Activated CD8-positive, alpha-beta memory T cell treated with anti-CD3 and anti-CD28 coated beads, Interleukin-2, amount 10 ng/mL, durations not matched to agents 7 days and 5 days (primary cell): ENCODE data around the gene ADAM15. TPM values are rescaled to one million over a fixed set of nuclear protein-coding genes. Genes with fewer than 3 reads are reported as not detected.

Experiments
- ATAC-seq: fragments of 150-1000 bp; cut with Tn5 transposase; one replicate; pipeline ENCODE4 v1.10.0; 2021; ENCODE audit warnings: moderate library complexity
- CTCF ChIA-PET: fragments of 350-600 bp; sonication (Branson Sonifier 250); formaldehyde crosslinking; loops from one replicate; lab custom pipeline; 2021; ENCODE audit warnings: antibody characterized with exemption; lab: Charles Lee
- DNase-seq: peaks from one replicate; pipeline ENCODE4 v3.0.0-alpha.2; 2020
- H3K27ac Mint-ChIP-seq: one replicate; pipeline ENCODE4 v1.8.0; 2021; ENCODE audit warnings: mild to moderate bottlenecking, mixed read lengths
- H3K27me3 Mint-ChIP-seq: one replicate; pipeline ENCODE4 v1.8.0; 2021; ENCODE audit warnings: mixed read lengths
- H3K36me3 Mint-ChIP-seq: one replicate; pipeline ENCODE4 v1.8.0; 2021; ENCODE audit warnings: mild to moderate bottlenecking, mixed read lengths
- H3K4me1 Mint-ChIP-seq: one replicate; pipeline ENCODE4 v1.8.0; 2021; ENCODE audit warnings: mixed read lengths
- H3K4me3 Mint-ChIP-seq: one replicate; pipeline ENCODE4 v1.8.0; 2021; ENCODE audit warnings: mild to moderate bottlenecking, moderate library complexity, mixed read lengths
- H3K9me3 Mint-ChIP-seq: one replicate; pipeline ENCODE4 v1.8.0; 2022; ENCODE audit warnings: low read depth, mixed read lengths
- total RNA-seq, 2 experiments: library from RNA; stranded (reverse); gene quantifications; one replicate each; pipeline ENCODE4 v1.2.3, GENCODE V29; 2021

The ADAM15 gene, protein sequence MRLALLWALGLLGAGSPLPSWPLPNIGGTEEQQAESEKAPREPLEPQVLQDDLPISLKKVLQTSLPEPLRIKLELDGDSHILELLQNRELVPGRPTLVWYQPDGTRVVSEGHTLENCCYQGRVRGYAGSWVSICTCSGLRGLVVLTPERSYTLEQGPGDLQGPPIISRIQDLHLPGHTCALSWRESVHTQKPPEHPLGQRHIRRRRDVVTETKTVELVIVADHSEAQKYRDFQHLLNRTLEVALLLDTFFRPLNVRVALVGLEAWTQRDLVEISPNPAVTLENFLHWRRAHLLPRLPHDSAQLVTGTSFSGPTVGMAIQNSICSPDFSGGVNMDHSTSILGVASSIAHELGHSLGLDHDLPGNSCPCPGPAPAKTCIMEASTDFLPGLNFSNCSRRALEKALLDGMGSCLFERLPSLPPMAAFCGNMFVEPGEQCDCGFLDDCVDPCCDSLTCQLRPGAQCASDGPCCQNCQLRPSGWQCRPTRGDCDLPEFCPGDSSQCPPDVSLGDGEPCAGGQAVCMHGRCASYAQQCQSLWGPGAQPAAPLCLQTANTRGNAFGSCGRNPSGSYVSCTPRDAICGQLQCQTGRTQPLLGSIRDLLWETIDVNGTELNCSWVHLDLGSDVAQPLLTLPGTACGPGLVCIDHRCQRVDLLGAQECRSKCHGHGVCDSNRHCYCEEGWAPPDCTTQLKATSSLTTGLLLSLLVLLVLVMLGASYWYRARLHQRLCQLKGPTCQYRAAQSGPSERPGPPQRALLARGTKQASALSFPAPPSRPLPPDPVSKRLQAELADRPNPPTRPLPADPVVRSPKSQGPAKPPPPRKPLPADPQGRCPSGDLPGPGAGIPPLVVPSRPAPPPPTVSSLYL
- total RNA-seq: 10 to 100 TPM; 41.7 to 47.5 TPM

- peaks cover 28% of the 10 kb centered on the region for H3K4me1 Mint-ChIP-seq
- H3K27me3 Mint-ChIP-seq: no peaks in the 10 kb centered on the region
- no peaks in the 10 kb centered on the region for H3K36me3 Mint-ChIP-seq
- CTCF ChIA-PET: interaction anchor here (0.6 to 25.7 kb wide), 39 partner anchors 5 to 665 kb away, joined by 3 to 328 read pairs (median 4); partner anchors contain the start of genes ADAM15, CKS1B, EFNA3 and EFNA4
- ATAC-seq (peak; percentile 90), DNase-seq (peak; percentile 83)
- no peaks in the 10 kb centered on the region for H3K9me3 Mint-ChIP-seq
- H3K4me3 Mint-ChIP-seq: peak within 1 kb of the TSS; percentile 79
- peak within 1 kb of the TSS; percentile 78 for H3K27ac Mint-ChIP-seq
Measured at GRCh38 chr1:155050560-155051341, at the start of gene ADAM15. Gene ADAM15, plus strand, starts transcription at chr1:155051316. Its CDS starts 71 bp downstream, at chr1:155051387.

DNA sequence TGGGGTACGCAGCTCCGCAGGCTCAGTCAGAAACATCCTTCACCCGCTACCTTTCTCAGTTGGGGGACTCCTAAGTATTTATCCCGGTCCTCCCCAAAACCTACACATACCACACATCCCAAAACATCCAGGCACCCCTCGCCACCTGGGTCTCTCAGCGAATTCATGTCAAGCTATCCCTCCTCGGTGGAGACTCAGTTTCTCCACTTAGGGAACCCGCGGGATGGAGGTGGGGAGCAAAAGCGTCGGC lies 49.8 kb upstream of the ADAM15 start:
- CTCF ChIA-PET: interaction anchor here (0.6 to 13.5 kb wide), 9 partner anchors 14 to 85 kb away, joined by 3 to 212 read pairs (median 4); partner anchors contain the start of genes ADAM15, EFNA4, FLAD1 and PMVK
- ATAC-seq (no peak), DNase-seq (no peak)
- no peaks in the 10 kb centered on the region for H3K9me3 Mint-ChIP-seq
- H3K27ac Mint-ChIP-seq: peak overlapping the region; percentile 97
- peaks cover 52% of the 10 kb centered on the region for H3K4me1 Mint-ChIP-seq
- peaks cover 3% of the 10 kb centered on the region for H3K36me3 Mint-ChIP-seq
- no peaks in the 10 kb centered on the region for H3K27me3 Mint-ChIP-seq
- peak overlapping the region; percentile 98 for H3K4me3 Mint-ChIP-seq

DNA sequence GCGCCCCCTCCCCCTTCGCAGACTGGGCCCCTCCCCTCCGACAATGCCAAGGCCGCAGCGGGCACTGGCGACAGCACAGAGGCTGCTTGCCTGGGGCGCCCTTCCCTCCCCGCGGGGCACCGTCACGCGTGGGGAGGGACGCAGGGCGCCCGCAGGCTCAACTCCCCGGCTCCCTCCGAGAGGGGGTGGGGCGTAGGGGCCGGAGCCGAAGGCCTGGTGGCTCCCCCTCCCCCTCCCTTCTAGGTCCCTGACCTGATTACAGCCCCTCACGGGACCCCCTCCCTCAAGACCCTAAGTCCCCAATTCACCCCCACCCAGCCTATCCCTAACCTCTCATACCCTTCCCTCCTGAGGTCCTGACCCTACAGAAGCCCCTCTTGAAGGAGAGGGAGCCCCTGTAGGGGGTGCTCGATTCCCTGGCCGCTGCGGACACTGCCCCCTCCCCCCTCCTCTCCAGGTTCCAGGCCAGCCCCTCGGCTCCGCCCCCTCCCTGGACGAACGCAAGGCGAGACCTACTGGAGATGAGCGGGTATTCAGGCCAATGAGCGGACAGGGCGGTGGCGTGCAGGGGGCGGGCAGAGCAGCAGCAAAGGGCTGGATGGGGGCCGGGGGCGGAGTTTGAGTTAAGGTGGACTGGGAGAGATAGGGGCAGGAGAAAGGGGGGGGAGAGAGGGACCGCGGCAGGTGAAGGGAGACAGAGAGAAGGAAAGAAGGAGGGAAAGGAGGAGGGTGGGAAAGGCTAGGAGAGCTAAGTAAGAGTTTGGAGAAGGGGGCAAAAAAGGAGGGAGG lies 49.2 kb upstream of the ADAM15 start:
- ATAC-seq (peak; percentile 77), DNase-seq (peak; percentile 100)
- Mint-ChIP-seq H3K4me3 (peak overlapping the region; percentile 98), H3K9me3 (no peaks in the 10 kb centered on the region), H3K27me3 (no peaks in the 10 kb centered on the region), H3K27ac (peak overlapping the region; percentile 97), H3K36me3 (peaks cover 3% of the 10 kb centered on the region), H3K4me1 (peaks cover 57% of the 10 kb centered on the region)
- CTCF ChIA-PET: interaction anchor here (0.6 to 13.5 kb wide), 9 partner anchors 13 to 84 kb away, joined by 3 to 212 read pairs (median 4); partner anchors contain the start of genes ADAM15, EFNA4, FLAD1 and PMVK

DNA sequence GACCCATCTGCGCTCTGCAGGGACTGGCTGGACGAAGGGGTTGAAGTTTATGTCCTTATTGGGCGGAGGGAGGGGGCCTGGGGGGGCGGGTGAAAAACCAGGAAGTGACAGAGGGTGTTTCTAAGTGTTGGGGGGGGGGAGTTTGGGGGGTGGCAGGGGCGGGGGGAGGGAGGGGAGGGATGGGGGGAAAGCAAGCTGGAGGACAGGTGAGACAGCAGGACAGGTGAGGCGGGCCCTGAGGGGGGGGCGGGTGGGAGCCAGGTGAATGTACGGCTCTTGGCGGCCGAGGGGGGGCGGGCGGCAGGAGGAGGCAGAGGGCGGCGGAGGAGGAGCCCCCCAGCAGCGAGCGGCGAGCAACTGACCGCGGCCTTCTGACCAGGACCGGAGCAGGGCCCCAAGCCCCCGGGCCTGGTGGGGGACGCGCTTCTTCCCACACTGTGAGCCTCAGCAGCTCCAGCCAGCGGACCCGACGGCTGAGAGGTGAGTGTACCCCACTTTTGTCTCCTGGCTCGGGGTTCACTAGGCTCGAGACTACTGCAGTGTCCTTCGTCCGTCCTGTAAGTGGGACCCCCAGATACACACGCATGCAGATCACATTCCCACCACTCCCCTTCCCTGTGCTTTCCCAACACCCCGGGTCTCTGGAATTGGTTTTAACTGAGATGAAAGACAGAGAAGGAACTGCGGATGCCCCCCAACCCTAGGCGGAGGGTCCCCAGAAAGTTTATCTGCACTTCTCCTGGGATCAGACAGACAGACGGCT lies 48.5 kb upstream of the ADAM15 start, which contains the start of gene ZBTB7B:
ZBTB7B (plus strand) TSS at position 339 of the 763 bp plus-strand sequence. CDS start 11,859 bp downstream, outside the sequence.
- DNase-seq: no peak
- Mint-ChIP-seq H3K9me3 (no peaks in the 10 kb centered on the region), H3K4me3 (peak within 1 kb of the TSS; percentile 98), H3K36me3 (peaks cover 3% of the 10 kb centered on the region), H3K4me1 (peaks cover 58% of the 10 kb centered on the region), H3K27ac (peak within 1 kb of the TSS; percentile 97), H3K27me3 (no peaks in the 10 kb centered on the region)
- peak; percentile 1 for ATAC-seq
- CTCF ChIA-PET: interaction anchor here (2.3 to 13.5 kb wide), 3 partner anchors 12 to 82 kb away, joined by 9 to 212 read pairs (median 11); partner anchors contain the start of gene FLAD1

DNA sequence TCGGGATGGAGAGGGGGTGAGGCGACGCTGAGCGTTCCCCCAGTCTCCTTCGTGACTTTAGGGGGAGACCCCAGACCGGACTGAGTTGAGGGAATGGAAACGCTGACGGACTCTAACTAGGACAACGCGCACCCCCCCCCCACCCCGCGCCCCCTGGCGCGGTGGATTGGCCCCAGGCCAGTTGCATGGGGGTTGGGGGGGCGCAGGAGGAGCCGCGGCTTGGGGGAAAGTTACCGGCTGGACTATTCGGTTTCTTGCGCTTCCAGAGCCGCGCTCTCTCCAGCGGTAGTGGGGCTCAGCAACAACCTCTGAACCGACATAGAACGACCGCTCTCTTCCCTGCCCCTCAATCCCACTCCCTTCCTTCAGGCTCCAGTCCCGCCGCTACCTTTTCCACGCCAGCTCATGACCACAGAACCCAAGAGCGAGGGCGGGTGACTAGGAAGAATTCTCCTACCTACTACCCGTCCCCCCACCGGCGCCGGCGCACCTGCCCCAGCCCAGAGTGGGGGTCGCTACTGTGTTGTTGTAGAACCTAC lies 47.8 kb upstream of the ADAM15 start:
- peak overlapping the region; percentile 98 for H3K4me3 Mint-ChIP-seq
- H3K9me3 Mint-ChIP-seq: no peaks in the 10 kb centered on the region
- CTCF ChIA-PET: interaction anchor here (0.9 to 13.5 kb wide), 4 partner anchors 12 to 81 kb away, joined by 3 to 212 read pairs (median 10); partner anchors contain the start of gene FLAD1
- H3K4me1 Mint-ChIP-seq: peaks cover 54% of the 10 kb centered on the region
- DNase-seq (no peak), ATAC-seq (no peak)
- peaks cover 3% of the 10 kb centered on the region for H3K36me3 Mint-ChIP-seq
- H3K27me3 Mint-ChIP-seq: no peaks in the 10 kb centered on the region
- H3K27ac Mint-ChIP-seq: peak overlapping the region; percentile 93

GRCh38 chr1:155003766-155004351 lies 47.3 kb upstream of the ADAM15 start:
- CTCF ChIA-PET: interaction anchor here (0.8 to 13.5 kb wide), 6 partner anchors 11 to 60 kb away, joined by 3 to 212 read pairs (median 3); partner anchors contain the start of genes ADAM15, CKS1B and FLAD1
- DNase-seq (peak; percentile 66), ATAC-seq (no peak)
- Mint-ChIP-seq H3K36me3 (peaks cover 3% of the 10 kb centered on the region), H3K4me1 (peaks cover 51% of the 10 kb centered on the region), H3K4me3 (peak overlapping the region; percentile 98), H3K9me3 (no peaks in the 10 kb centered on the region), H3K27me3 (no peaks in the 10 kb centered on the region), H3K27ac (peak overlapping the region; percentile 93)

DNA sequence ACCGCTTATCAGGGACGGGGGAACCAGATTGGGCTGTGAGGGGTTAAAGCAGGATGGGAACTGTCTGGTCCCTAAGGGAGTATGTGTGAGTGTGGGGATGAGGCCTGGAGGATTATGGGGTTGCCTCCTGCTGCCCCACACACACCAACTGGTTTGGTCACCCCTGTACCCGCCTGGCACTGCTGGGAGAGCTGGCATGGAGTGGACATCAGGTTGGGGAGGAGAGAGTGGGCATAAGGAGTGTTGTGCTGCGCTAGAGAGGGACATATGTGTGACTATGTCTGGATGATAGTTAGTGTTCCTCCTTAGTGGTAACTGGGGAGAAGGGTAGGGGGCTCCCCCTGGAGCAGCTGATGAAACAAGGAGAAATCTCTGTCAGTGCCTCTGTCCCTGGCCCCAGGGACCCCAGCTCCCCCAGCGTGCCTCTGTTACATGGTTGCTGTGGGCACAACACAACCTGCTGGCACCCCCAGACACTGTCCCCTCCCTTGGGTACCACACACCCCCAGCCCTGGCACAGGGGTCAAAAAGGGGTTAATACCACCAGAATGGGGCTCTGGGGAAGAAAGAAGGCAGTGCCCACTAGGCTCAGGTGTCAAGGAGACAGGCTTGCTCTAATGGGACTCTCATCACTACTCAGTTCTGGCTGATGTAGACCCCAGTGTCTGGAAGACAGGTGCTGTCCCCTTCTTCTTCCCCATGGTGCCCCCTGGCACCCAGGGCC lies 46.6 kb upstream of the ADAM15 start:
- DNase-seq: no peak
- Mint-ChIP-seq H3K4me3 (peak overlapping the region; percentile 98), H3K36me3 (peaks cover 4% of the 10 kb centered on the region), H3K9me3 (no peaks in the 10 kb centered on the region), H3K27ac (peak overlapping the region; percentile 84), H3K4me1 (peaks cover 52% of the 10 kb centered on the region), H3K27me3 (no peaks in the 10 kb centered on the region)
- ATAC-seq: no peak
- CTCF ChIA-PET: interaction anchor here (0.8 to 13.5 kb wide), 6 partner anchors 11 to 61 kb away, joined by 3 to 212 read pairs (median 3); partner anchors contain the start of genes ADAM15, CKS1B and FLAD1

DNA sequence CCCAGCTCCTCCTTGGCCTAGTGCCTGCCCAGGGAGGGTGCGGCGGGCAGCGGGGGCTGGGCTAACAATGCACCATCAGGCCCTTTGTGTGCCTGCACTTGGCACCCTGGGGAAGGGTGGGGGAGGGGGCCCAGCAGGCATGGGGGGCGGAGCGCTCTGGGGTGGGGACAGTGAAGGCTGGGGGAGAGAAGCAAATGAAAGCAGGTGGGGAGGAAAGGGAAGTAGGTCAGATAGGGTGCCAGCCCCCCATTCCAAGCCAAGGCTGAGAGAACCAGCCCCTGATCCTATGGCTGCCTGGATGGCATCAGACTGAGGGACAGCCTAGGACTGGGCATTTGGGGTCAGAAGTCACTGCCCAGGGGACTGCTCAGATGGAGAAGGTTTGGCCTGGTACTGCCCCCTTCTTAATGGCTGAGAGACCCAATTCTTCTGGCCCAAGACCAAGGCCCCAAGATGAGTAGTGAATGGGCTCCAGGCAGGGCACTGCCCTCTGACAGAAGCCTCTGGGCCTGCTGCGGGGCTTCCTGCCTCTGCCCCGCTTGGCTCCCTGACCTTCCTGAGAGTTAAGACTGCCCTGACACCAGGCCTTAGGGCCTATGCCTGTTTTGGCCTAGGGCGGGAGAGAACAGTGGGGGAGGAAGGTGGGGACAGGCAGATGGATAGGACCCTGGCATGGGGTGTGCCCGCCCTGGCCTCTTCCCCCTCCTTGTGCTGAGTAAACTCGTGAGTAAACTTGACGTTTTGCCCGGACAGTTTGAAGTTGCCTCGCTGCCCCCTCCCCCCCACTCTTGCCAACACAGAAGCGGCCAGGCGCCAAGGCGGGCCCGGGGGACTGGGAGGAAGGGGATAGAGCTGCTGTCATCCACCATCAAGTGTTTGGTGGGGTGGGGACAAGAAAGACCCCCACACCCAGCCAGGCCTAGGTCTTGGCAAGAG lies 45.8 kb upstream of the ADAM15 start:
- H3K4me3 Mint-ChIP-seq: peak overlapping the region; percentile 32
- H3K9me3 Mint-ChIP-seq: no peaks in the 10 kb centered on the region
- peaks cover 7% of the 10 kb centered on the region for H3K36me3 Mint-ChIP-seq
- H3K4me1 Mint-ChIP-seq: peaks cover 52% of the 10 kb centered on the region
- no peak for DNase-seq
- ATAC-seq: no peak
- CTCF ChIA-PET: interaction anchor here (1.1 to 18.7 kb wide), 7 partner anchors 10 to 80 kb away, joined by 3 to 328 read pairs (median 9); partner anchors contain the start of genes ADAM15, EFNA4 and FLAD1
- no peaks in the 10 kb centered on the region for H3K27me3 Mint-ChIP-seq
- H3K27ac Mint-ChIP-seq: peak overlapping the region; percentile 95

DNA sequence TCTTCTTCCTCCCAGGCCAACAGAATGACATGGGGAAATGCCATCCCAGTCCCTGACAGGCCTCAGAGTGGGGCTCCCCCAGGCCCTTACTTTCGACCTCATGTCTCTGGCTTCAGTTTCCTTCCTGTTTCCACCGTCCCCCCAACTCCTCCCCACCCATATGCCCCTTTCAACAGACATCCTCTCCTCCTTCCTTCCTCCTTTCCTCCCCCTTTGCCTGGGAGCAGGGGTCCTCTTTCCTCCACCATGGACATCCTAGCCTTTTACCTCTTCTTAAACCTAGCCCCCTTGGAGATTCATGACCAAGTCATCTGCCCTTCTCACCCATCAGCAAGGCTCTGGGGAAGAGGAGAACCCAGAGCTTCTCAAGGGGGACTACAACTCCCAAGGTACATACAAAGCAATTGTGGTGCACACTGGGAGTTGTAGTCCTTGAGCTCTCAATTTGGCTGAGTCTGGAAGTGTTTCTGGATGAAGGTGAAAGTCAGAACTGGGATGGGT lies 44.5 kb upstream of the ADAM15 start:
- peak; percentile 41 for ATAC-seq
- peak overlapping the region; percentile 95 for H3K27ac Mint-ChIP-seq
- peaks cover 62% of the 10 kb centered on the region for H3K4me1 Mint-ChIP-seq
- peak overlapping the region; percentile 54 for H3K4me3 Mint-ChIP-seq
- peaks cover 11% of the 10 kb centered on the region for H3K36me3 Mint-ChIP-seq
- H3K27me3 Mint-ChIP-seq: no peaks in the 10 kb centered on the region
- CTCF ChIA-PET: interaction anchor here (0.7 to 18.7 kb wide), 5 partner anchors 12 to 79 kb away, joined by 3 to 328 read pairs (median 4); partner anchors contain the start of genes ADAM15, EFNA4 and PMVK
- peak; percentile 65 for DNase-seq
- no peaks in the 10 kb centered on the region for H3K9me3 Mint-ChIP-seq
